ENCODE data around the gene TAS2R42.

DNA sequence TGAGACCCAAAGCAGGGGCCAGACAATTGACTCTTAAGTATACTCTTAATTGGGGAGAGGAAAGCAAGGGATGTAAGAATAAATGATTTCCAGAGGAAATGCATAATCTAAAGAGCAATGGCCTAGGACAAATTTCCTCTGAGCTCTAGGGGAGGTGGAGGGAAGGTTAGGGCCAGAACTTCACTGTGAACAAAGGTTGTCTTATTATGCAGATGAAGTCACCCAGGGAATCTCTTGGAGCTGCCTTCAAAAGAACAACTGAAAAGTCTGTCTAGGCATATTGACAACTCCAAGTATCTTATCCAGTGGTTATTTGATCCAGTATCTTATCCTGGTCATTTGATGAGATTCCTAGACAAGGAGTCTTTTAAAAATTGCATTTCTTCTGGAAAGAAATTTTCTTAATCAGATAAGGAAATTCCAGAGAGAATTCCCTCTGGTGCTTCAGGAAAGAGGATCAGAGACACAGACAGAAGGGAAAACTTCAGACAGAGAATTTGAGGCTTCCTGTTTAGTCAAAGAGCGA lies 32.3 kb downstream of the TAS2R42 start:
- TF ChIP-seq POLR2AphosphoS5 (IDR thresholded peaks at IDR 0.05; ENCODE audit: low read depth, low read length) (no peak), TAF1 (IDR thresholded peaks at IDR 0.05; ENCODE audit: low read depth, low read length) (no peak), POLR2A (IDR thresholded peaks at IDR 0.05; ENCODE audit: low read depth, low read length) (no peak), PAX5 (IDR thresholded peaks at IDR 0.05; ENCODE audit: insufficient read depth, low read length, severe bottlenecking) (no peak), SPI1 (IDR thresholded peaks at IDR 0.05; ENCODE audit: low read depth, low read length) (no peak), POU2F2 (IDR thresholded peaks at IDR 0.05; ENCODE audit: low read depth, low read length) (no peak)

Measured in GM12891 (cell line).